Type B pancreatic cell (in vitro differentiated cells): ENCODE measurements around the gene KIRREL3. TPM values are rescaled to one million over a fixed set of nuclear protein-coding genes. Genes with fewer than 3 reads are reported as not detected.
A peak's percentile ranks its signal among the peaks of the same experiment; 100 is the strongest.

Experiments
- DNase-seq: peaks from one replicate; pipeline ENCODE4 v3.0.0; 2021; ENCODE audit warnings: mixed read lengths; ENCODE audit not compliant: unreplicated experiment; ENCODE audit errors: extremely low spot score
- H3K27ac Mint-ChIP-seq: 2 replicates; pipeline ENCODE4 v1.8.0; 2021; ENCODE audit warnings: mild to moderate bottlenecking, mixed read lengths
- H3K27me3 Mint-ChIP-seq: 2 replicates; pipeline ENCODE4 v1.8.0; 2021; ENCODE audit warnings: mixed read lengths
- H3K36me3 Mint-ChIP-seq: 2 replicates; pipeline ENCODE4 v1.8.0; 2021; ENCODE audit warnings: mixed read lengths
- H3K4me1 Mint-ChIP-seq: one replicate; pipeline ENCODE4 v1.8.0; 2021; ENCODE audit warnings: mixed read lengths; ENCODE audit not compliant: unreplicated experiment
- H3K4me3 Mint-ChIP-seq: 2 replicates; pipeline ENCODE4 v1.8.0; 2021; ENCODE audit warnings: mild to moderate bottlenecking, mixed read lengths
- H3K9me3 Mint-ChIP-seq: 2 replicates; pipeline ENCODE4 v1.8.0; 2021; ENCODE audit warnings: mixed read lengths
- total RNA-seq: library from RNA; stranded (reverse); gene quantifications from 2 replicates; pipeline ENCODE4 v1.2.1, GENCODE V29; 2021; ENCODE audit warnings: low replicate concordance
- TF ChIP-seq, protein P1 (sequence below): fragments of 200-600 bp; sonication (generic); conservative IDR thresholded peaks from 2 replicates; pipeline ENCODE4 v1.5.0; 2021; ENCODE audit warnings: antibody characterized with exemption, mild to moderate bottlenecking

KIRREL3 gene
- total RNA-seq, 1 donor from 2014 or later = 4.1 TPM

DNA sequence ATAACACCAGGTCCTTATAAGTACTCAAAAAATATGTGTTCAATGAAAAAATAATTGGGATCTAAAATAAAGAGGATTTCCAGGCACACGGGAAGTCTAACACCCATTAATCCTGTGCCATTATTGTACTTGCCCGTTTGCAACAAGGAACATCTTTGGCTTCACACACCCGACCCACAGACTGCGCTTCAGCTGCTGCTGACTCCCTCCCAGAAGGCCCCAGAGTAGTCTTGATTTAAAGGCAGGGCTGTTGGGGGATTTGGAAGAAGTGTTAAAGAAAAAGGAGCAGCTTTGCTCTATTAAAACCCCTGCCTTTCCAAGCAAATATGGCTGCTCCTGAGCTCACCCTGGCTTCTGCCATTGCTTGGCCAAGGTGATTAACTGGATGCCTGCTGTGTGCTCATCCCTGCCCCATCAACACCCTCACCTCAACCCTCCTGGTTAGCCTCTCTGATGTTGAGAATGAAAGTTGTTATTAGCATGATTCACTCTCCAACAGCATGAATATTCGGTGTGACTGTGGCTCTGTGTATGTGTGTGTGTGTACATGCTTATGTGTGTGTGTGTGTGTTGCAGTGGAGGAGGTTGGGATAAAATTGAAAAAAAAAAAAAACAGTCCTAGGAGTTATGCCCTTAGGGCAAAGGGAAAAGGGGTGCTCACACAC, 76.1 kb downstream of the KIRREL3 start:
- no peak for DNase-seq
- no peak overlapping the region for H3K27ac Mint-ChIP-seq
- TF ChIP-seq, protein P1, sequence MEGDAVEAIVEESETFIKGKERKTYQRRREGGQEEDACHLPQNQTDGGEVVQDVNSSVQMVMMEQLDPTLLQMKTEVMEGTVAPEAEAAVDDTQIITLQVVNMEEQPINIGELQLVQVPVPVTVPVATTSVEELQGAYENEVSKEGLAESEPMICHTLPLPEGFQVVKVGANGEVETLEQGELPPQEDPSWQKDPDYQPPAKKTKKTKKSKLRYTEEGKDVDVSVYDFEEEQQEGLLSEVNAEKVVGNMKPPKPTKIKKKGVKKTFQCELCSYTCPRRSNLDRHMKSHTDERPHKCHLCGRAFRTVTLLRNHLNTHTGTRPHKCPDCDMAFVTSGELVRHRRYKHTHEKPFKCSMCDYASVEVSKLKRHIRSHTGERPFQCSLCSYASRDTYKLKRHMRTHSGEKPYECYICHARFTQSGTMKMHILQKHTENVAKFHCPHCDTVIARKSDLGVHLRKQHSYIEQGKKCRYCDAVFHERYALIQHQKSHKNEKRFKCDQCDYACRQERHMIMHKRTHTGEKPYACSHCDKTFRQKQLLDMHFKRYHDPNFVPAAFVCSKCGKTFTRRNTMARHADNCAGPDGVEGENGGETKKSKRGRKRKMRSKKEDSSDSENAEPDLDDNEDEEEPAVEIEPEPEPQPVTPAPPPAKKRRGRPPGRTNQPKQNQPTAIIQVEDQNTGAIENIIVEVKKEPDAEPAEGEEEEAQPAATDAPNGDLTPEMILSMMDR = no peak
- peaks cover 3% of the 10 kb centered on the region for H3K27me3 Mint-ChIP-seq
- no peaks in the 10 kb centered on the region for H3K36me3 Mint-ChIP-seq
- peaks cover 19% of the 10 kb centered on the region for H3K4me1 Mint-ChIP-seq
- no peak overlapping the region for H3K4me3 Mint-ChIP-seq
- H3K9me3 Mint-ChIP-seq = peaks cover 7% of the 10 kb centered on the region

DNA sequence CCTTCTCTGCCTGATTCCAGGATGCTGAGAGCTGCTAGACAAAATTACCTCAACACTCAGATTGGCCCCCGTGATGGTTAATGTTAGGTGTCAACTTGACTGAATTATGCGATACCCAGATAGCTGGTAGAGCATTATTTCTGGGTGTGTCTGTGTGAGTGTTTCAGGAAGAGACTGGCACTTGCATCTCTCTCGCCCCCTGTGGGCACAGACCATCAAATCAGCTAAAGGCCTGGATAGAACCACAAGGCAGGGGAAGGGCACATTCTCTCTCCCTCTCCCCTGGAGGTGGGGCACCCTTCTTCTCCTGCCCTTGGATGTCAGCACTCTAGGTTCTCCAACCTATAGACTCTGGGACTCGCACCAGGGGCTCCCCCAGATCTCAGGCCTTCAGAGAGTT, 79.7 kb downstream of the KIRREL3 start:
- Mint-ChIP-seq H3K4me1 (no peaks in the 10 kb centered on the region), H3K27ac (no peak overlapping the region), H3K4me3 (no peak overlapping the region), H3K36me3 (no peaks in the 10 kb centered on the region), H3K27me3 (peaks cover 3% of the 10 kb centered on the region), H3K9me3 (peaks cover 11% of the 10 kb centered on the region)
- no peak for DNase-seq
- TF ChIP-seq, protein P1 = no peak

DNA sequence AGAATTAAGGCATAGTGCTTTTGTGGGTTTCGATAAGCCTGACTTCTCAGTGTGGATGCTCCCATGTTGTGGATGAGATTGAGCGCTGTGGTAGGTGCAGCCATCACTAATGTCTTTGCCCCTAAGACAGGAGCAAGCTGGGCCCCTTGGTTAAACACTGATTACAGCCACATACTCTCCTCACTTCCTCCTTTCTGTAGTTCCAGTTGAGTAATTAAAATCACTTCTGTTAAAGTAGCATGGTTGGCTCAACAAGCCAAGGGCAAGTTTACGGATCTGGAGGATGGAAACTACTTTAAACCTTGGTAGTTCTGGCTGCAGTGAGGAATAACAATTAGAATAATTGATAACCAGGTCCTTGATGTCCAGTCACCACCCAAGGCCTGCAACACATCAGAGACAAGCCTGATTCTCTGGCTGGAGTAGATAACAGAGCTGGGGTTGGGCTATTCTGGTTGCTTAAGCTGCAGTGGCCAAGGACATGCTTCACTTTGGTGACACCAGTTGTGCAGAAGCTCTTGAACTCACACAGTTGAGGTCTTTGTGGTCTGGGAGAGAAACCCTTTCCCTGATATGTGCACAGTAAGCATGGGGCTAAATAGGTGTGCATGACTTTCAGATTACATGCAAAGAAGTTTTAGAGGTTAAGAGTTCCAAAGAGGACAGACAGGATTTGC, 81.3 kb downstream of the KIRREL3 start:
- DNase-seq = no peak
- Mint-ChIP-seq H3K27ac (no peak overlapping the region), H3K27me3 (peaks cover 3% of the 10 kb centered on the region), H3K9me3 (peaks cover 11% of the 10 kb centered on the region), H3K36me3 (no peaks in the 10 kb centered on the region), H3K4me3 (no peak overlapping the region), H3K4me1 (no peaks in the 10 kb centered on the region)
- TF ChIP-seq, protein P1 = no peak

DNA sequence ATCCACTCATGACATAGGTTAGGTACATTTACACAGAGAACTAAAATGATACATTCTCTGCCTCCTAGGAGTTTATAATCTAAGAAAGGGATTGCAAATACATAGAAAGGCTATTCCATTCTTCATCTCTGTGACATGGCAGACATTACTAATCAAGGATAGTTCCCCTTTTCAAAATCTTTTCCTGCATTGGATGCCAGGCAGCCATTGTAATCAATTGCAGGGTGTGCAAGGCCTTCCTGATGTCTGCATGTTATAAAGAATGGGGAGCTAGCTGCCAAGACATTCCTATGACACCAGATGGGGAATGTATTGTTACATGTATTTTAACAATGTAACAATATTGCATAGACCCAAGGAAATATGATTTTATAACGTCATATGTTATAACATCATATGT, 82.0 kb downstream of the KIRREL3 start:
- Mint-ChIP-seq H3K4me3 (no peak overlapping the region), H3K36me3 (no peaks in the 10 kb centered on the region), H3K27ac (no peak overlapping the region), H3K4me1 (no peaks in the 10 kb centered on the region), H3K9me3 (peaks cover 4% of the 10 kb centered on the region), H3K27me3 (no peaks in the 10 kb centered on the region)
- TF ChIP-seq, protein P1 = no peak
- no peak for DNase-seq

DNA sequence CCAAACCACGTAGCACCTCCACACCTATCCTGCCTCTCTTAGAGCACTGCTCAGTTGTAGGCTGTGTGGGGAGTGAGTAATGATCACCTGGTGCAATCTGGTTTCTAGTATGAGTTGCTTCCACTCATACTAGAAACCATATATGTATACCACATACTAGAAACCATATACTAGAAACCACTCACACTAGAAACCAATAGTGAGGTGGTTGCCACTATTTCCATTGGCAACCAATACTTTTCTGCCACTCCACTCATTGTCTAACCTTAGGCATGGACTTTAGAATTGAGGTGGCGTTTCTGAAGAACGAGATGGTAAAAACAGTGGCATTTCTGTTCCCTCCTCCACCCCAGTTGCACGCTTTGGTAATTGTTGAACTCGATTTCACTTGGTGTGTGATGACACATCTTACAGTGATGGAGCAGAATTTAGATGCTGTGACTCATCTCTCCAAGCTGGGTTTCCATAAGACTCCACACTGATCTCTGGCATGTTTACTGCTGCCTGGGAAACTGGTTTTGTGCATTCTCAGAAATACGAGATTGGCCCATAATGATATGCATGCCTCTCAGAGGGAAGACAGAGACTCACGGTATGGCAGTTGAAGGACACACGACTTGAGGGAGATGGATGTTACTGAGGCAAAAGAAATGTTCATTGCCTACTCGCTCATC, 82.9 kb downstream of the KIRREL3 start:
- TF ChIP-seq, protein P1 = no peak
- Mint-ChIP-seq H3K27ac (peak overlapping the region; percentile 78), H3K4me1 (no peaks in the 10 kb centered on the region), H3K4me3 (no peak overlapping the region), H3K9me3 (peaks cover 4% of the 10 kb centered on the region), H3K27me3 (no peaks in the 10 kb centered on the region), H3K36me3 (no peaks in the 10 kb centered on the region)
- no peak for DNase-seq
